GM12864 (cell line): ENCODE results near the gene AHDC1.
"Not testable (repeated sequence)": the region's sequence is repeated elsewhere in the genome, so short reads cannot be mapped to it uniquely, and the experiment has no call there.

ENCODE experiments used
- DNase-seq: peaks from one replicate; pipeline ENCODE4 v3.0.0-alpha.2; 2011; ENCODE audit warnings: low read depth
- H3K4me3 ChIP-seq: 2 replicates; pipeline ENCODE4 v1.5.1; 2011; ENCODE audit warnings: mild to moderate bottlenecking, low read depth, low read length, control low read depth
- TF ChIP-seq, protein P1 (sequence below): IDR thresholded peaks from 2 replicates; pipeline ENCODE4 v1.5.1; 2011; ENCODE audit warnings: low read depth, mild to moderate bottlenecking, moderate library complexity, low read length, control low read depth, inconsistent platforms; ENCODE audit errors: missing control alignments

The AHDC1 gene

DNA sequence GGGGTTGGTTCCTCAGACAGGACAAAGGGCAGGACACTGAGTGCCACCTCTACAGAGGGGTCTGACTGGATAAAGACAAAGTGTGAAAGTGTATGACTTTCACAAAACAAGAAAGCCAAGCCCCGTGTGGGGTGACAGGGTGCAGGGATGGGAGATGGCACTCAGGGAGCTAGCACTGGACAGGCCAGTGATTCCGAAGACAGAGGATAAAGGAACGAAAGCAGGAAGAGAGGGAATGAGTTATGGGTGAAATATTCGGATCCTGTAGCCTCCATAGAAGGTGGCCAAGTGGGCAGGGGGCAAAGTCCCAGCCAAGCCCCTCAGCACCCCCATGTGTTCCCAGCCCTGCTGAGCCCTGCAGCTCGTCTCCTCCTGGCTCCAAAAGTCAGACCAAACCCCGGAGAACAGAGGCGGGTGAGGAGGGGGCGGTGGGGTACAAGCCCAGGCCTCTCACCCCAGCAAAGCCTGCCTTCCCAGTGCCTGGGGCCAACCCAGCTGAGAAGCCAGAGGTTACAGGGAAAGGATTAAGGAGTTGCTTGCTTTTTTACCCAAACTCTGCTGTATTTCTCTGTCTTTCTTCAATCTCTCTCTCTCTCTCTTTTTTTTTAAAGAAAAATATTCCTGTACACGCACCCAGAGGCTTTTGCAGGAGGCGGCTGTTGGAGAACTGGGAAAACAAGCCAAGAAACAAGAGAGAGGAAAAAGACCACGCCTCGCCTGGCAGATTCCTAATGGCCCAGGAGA lies 99.9 kb downstream of the AHDC1 start:
- DNase-seq, result no peak
- TF ChIP-seq, protein P1, sequence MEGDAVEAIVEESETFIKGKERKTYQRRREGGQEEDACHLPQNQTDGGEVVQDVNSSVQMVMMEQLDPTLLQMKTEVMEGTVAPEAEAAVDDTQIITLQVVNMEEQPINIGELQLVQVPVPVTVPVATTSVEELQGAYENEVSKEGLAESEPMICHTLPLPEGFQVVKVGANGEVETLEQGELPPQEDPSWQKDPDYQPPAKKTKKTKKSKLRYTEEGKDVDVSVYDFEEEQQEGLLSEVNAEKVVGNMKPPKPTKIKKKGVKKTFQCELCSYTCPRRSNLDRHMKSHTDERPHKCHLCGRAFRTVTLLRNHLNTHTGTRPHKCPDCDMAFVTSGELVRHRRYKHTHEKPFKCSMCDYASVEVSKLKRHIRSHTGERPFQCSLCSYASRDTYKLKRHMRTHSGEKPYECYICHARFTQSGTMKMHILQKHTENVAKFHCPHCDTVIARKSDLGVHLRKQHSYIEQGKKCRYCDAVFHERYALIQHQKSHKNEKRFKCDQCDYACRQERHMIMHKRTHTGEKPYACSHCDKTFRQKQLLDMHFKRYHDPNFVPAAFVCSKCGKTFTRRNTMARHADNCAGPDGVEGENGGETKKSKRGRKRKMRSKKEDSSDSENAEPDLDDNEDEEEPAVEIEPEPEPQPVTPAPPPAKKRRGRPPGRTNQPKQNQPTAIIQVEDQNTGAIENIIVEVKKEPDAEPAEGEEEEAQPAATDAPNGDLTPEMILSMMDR, result no peak

DNA sequence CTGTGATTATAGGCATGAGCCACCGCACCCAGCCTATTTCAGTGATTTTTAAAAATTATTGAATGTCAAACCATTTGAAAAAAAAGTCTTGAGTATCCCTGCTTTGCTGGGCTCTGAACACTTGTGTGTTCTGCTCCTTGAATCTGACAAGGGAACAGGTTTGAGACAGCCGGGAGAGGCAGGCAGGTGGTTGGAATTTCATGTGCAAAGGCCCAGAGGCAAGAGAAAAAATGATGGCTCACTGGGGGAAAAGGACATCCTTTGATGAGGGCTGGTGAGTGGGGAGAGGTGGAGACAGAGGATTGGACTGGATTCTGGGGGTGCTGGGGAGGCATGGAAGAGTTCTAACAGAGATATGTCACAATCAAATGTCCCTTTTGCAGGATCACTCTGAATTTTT lies 100.9 kb downstream of the AHDC1 start:
- H3K4me3 ChIP-seq, result no peak overlapping the region
- no peak for DNase-seq
- TF ChIP-seq, protein P1, result no peak

More for the DNA sequence above, 99.9 kb downstream of the AHDC1 start:
- no peak overlapping the region for H3K4me3 ChIP-seq

DNA sequence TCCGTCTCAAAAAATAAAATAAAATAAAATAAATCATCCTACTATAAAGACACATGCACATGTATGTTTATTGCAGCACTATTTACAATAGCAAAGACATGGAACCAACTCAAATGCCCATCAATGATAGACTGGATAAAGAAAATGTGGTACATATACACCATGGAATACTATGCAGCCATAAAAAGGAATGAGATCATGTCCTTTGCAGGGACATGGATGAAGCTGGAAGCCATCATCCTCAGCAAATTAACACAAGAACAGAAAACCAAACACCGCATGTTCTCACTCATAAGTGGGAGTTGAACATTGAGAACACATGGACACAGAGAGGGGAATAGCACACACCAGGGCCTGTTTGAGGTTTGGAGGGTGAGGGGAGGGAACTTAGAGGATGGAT lies 102.8 kb downstream of the AHDC1 start:
- not testable (repeated sequence) for DNase-seq, H3K4me3 ChIP-seq

DNA sequence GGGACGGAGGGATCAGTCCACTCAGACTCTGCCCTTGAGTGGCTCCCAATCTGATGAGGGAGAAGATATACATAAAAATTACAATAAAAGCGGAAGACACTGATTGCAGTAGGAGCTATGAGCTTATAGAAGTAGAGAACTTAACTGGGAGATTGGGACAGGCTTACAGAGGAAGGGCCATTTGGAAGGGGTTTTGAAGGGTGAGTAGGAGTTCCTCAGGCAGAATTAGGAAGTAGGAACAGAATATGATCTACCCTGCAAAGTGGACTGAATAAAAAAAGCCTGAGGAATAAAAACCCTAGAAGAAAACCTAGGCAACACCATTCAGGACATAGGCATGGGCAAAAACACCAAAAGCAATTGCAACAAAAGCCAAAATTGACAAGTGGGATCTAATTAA lies 104.8 kb downstream of the AHDC1 start:
- DNase-seq, result no peak
- TF ChIP-seq, protein P1, result no peak
- no peak overlapping the region for H3K4me3 ChIP-seq

DNA sequence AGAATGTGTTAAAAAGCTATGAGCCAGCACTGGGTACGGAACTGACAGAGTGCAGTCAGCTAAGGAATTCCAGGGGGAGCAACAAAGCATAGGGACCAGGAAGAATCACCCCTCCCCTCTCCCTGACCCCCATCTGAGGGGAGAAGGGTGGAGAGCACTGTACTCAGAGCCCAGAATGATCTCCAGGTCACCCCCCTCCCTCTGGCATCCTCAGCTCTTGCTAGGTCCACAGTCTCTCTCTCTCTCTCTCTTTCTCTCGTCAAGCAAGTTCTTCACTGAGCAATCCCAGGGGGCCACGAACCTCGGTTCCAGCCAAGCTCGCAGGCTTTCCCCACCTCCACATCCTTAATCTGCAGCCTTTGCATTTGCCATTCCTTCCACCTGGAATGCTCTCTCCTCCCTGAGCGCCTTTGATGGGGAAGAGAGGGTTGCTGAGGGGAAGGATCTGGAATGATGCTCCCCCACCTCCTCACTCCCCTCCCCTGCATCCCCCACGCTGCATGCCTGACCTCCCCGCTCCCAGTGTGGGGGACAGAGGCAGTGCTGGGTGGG lies 107.3 kb downstream of the AHDC1 start:
- H3K4me3 ChIP-seq, result no peak overlapping the region
- no peak for DNase-seq

DNA sequence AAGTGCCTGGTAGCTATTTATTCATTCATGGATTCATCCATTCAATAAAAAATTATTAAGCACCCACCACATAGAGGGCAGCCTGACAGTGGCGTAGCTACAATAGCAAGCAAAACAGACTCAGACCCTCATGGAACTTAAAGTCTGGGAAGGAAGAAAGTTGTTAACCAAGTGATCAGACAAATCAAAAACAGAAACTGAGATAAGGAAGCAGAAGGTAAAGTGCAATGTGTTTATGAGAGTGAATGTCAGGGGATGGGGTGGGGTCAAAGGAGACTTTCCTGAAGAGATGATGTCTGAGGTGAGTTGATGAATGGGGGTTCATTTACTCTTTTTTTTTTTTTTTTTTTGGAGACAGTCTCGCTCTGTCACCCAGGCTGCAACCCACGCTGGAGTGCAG lies 111.1 kb downstream of the AHDC1 start:
- TF ChIP-seq, protein P1, result no peak
- no peak for DNase-seq
- no peak overlapping the region for H3K4me3 ChIP-seq

More for the DNA sequence above, 107.3 kb downstream of the AHDC1 start:
- TF ChIP-seq, protein P1, result no peak

DNA sequence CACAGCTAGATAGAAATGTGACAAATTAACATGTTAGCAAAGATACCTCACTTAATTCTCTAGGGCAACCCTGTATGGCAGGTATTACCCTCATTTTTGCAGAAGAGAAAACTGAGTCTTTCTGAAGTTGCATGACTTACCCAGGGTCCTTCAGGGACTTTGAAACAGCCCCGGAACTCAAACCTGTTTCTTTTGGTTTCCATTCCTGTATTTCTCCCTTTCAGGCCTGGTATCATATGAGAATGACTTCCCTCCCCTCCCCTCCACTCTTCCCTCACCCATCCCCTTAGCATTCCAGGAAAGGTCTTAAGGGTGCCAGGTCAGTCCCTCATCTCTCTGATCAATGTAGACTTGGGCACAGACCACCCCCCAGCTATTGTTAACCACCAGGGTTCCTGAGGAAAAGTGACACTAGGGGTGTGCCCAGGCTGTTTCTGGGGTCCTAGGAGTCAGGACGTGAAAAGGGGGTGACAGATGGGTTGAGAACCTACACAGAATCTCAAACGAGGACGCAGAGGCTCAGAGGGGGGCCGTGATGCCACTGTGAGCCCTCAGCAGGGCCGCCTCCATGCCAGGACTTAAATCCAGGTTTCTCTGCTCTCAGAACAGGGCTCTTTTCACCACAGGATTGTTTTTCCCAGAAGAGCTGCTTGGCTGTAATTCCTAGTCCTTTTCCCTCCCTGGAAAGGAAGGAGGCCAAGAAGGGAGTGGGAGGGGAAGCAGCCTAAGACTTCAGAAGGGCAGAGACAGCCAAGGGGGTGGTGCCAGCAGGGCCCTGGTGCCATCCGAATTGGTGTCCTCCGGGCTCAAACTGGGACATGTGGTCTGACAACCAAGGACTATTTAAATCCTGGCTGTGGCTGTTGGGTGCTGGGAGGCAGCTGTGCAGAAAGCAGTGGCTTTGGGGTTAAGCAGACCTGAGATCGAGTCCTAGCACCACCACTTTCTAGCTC lies 111.9 kb downstream of the AHDC1 start:
- no peak for DNase-seq
- TF ChIP-seq, protein P1, result no peak
- H3K4me3 ChIP-seq, result no peak overlapping the region
